ENCODE data around the gene CLEC17A. TPM values are rescaled to one million over a fixed set of nuclear protein-coding genes. Genes with fewer than 3 reads are reported as not detected.

CLEC17A gene
- total RNA-seq, 1 donor from 2014 or later: not detected

DNA sequence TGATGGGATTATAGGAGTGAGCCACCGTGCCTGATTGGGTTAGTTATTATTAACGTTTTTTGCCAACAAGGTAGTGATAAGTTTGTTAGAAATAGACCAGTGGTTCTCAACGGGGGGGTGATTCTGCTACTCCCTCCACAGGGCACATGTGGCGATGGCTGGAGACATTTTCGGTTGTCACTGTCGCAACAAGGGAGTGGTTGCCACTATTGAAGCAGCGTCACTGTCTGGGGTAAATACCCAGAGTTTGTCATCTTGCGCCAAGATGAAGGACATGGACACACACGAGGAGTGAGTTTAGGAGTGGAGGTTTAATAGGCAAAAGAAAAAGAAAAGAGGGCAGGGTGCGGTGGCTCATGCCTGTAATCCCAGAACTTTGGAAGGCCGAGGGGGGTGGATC is 72.8 kb downstream of the CLEC17A start:
- H3K27ac Mint-ChIP-seq (ENCODE audit: unreplicated experiment): no peak overlapping the region
- peaks cover 5% of the 10 kb centered on the region for H3K27me3 Mint-ChIP-seq (ENCODE audit: low read depth)

GRCh38 chr19:14659874-14660489 is 77.1 kb downstream of the CLEC17A start:
- no peak overlapping the region for H3K27ac Mint-ChIP-seq (ENCODE audit: unreplicated experiment)
- no peaks in the 10 kb centered on the region for H3K36me3 Mint-ChIP-seq (ENCODE audit: low read depth)
- H3K27me3 Mint-ChIP-seq (ENCODE audit: low read depth): peaks cover 7% of the 10 kb centered on the region
- H3K4me1 Mint-ChIP-seq (ENCODE audit: low read depth): no peaks in the 10 kb centered on the region
- TF ChIP-seq CTCF (IDR thresholded peaks at IDR 0.05): no peak
- H3K9me3 Mint-ChIP-seq (ENCODE audit: low read depth): no peaks in the 10 kb centered on the region
- DNase-seq (ENCODE audit: low spot score): no peak
- H3K4me3 Mint-ChIP-seq (ENCODE audit: unreplicated experiment): no peak overlapping the region

More for the DNA sequence above, 72.8 kb downstream of the CLEC17A start:
- no peak for TF ChIP-seq CTCF (IDR thresholded peaks at IDR 0.05)
- no peak for DNase-seq (ENCODE audit: low spot score)
- no peaks in the 10 kb centered on the region for H3K4me1 Mint-ChIP-seq (ENCODE audit: low read depth)
- H3K4me3 Mint-ChIP-seq (ENCODE audit: unreplicated experiment): no peak overlapping the region
- H3K9me3 Mint-ChIP-seq (ENCODE audit: low read depth): no peaks in the 10 kb centered on the region
- no peaks in the 10 kb centered on the region for H3K36me3 Mint-ChIP-seq (ENCODE audit: low read depth)

- no peaks in the 10 kb centered on the region for H3K36me3 Mint-ChIP-seq (ENCODE audit: low read depth)
- no peaks in the 10 kb centered on the region for H3K9me3 Mint-ChIP-seq (ENCODE audit: low read depth)
- no peaks in the 10 kb centered on the region for H3K4me1 Mint-ChIP-seq (ENCODE audit: low read depth)
- no peak overlapping the region for H3K4me3 Mint-ChIP-seq (ENCODE audit: unreplicated experiment)
- peaks cover 7% of the 10 kb centered on the region for H3K27me3 Mint-ChIP-seq (ENCODE audit: low read depth)
- H3K27ac Mint-ChIP-seq (ENCODE audit: unreplicated experiment): no peak overlapping the region
- TF ChIP-seq CTCF (IDR thresholded peaks at IDR 0.05): no peak
- DNase-seq (ENCODE audit: low spot score): no peak
Observed at GRCh38 chr19:14661372-14661924, 78.6 kb downstream of the CLEC17A start.

Other genes starting within 250 kb of the CLEC17A start
- gene ADGRE5, start 201.6 kb upstream of the CLEC17A start, total RNA-seq: 1.8 to 12.7 TPM (median 10.7 TPM) in 3 replicates
- gene DDX39A, start 163.7 kb upstream of the CLEC17A start, total RNA-seq: 51.4 to 58.5 TPM (median 51.8 TPM) in 3 replicates
- gene PKN1, start 149.8 kb upstream of the CLEC17A start, total RNA-seq: 112 to 204 TPM (median 195 TPM) in 3 replicates
- 0.29 to 1.6 TPM (median 1.4 TPM) in 3 replicates for gene PTGER1, start 107.7 kb upstream of the CLEC17A start, total RNA-seq
- gene GIPC1, start 87.0 kb upstream of the CLEC17A start, total RNA-seq: 83.7 to 107 TPM (median 99.6 TPM) in 3 replicates
- 63.1 to 85.1 TPM (median 77.2 TPM) in 3 replicates for gene DNAJB1, start 64.7 kb upstream of the CLEC17A start, total RNA-seq
- gene TECR, start 53.5 kb upstream of the CLEC17A start, total RNA-seq: 69.4 to 98.0 TPM (median 70.7 TPM) in 3 replicates
- 126 to 154 TPM (median 128 TPM) in 3 replicates for gene NDUFB7, start 11.0 kb upstream of the CLEC17A start, total RNA-seq
- not detected in 3 replicates for gene ADGRE3, start 91.8 kb downstream of the CLEC17A start, total RNA-seq
- 13.0 to 19.1 TPM (median 14.7 TPM) in 3 replicates for gene ZNF333, start 107.0 kb downstream of the CLEC17A start, total RNA-seq
- 0.87 to 1.6 TPM in 2 of 3 replicates, not detected in the other for gene ADGRE2, start 195.5 kb downstream of the CLEC17A start, total RNA-seq